Kidney epithelial cell (primary cell): ENCODE results near the gene BRD2. TPM values are rescaled to one million over a fixed set of nuclear protein-coding genes. Genes with fewer than 3 reads are reported as not detected.
A peak's percentile ranks its signal among the peaks of the same experiment; 100 is the strongest.

Experiments
- DNase-seq: peaks from one replicate; pipeline ENCODE4 v3.0.0-alpha.2; 2010; ENCODE audit warnings: low read depth
- H3K27me3 ChIP-seq: 2 replicates; pipeline ENCODE4 v1.6.0; 2011; ENCODE audit warnings: low read length; ENCODE audit not compliant: control insufficient read depth, insufficient read depth
- H3K36me3 ChIP-seq: 2 replicates; pipeline ENCODE4 v1.5.1; 2011; ENCODE audit warnings: low read length; ENCODE audit not compliant: control insufficient read depth, insufficient read depth
- H3K4me3 ChIP-seq: 2 replicates; pipeline ENCODE4 v1.5.1; 2011; ENCODE audit warnings: low read depth, mild to moderate bottlenecking, control low read depth, low read length
- CTCF ChIP-seq: IDR thresholded peaks from 2 replicates; pipeline ENCODE4 v1.5.1; 2011; ENCODE audit warnings: mild to moderate bottlenecking, moderate library complexity, low read length, control low read depth, inconsistent platforms; ENCODE audit not compliant: insufficient read depth, poor library complexity, severe bottlenecking
- total RNA-seq: library from RNA; depleted of rRNA; stranded (reverse); fragments of >200 nt; gene quantifications from 2 replicates; pipeline ENCODE4 v1.2.3, GENCODE V29; 2015

The BRD2 gene
- total RNA-seq, 1 donor from 2014 or later, result 191 TPM

DNA sequence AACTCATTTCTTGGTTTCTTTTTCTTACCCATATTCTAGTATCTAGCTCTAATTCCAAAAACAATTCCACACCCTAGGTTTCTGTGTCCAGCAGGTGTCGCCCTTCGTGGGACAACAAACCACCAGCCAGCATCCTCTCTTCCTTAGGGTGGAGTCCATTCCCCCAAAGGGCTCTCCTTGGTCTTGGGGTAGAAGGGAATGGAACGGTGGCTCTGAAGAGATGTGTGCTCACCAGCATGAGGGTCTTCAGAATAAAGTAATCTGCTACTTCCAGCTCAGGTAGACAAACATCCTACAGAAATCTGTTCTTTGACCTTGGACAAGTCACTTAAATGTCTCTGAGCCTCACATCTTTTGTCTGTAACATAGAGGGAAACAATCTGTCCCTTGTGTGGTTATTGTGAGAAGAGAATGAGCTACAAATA, 34.7 kb upstream of the BRD2 start:
- H3K4me3 ChIP-seq, result no peak overlapping the region
- TF ChIP-seq CTCF, result peak; percentile 83
- H3K36me3 ChIP-seq, result no peaks in the 10 kb centered on the region
- peaks cover 39% of the 10 kb centered on the region for H3K27me3 ChIP-seq
- peak; percentile 31 for DNase-seq

GRCh38 chr6:32935551-32936238, 32.7 kb upstream of the BRD2 start:
- H3K36me3 ChIP-seq, result no peaks in the 10 kb centered on the region
- H3K4me3 ChIP-seq, result no peak overlapping the region
- no peak for DNase-seq
- peaks cover 40% of the 10 kb centered on the region for H3K27me3 ChIP-seq
- no peak for TF ChIP-seq CTCF

- no peaks in the 10 kb centered on the region for H3K36me3 ChIP-seq
- TF ChIP-seq CTCF, result no peak
- H3K27me3 ChIP-seq, result peaks cover 37% of the 10 kb centered on the region
- DNase-seq, result no peak
- H3K4me3 ChIP-seq, result no peak overlapping the region
These were observed 31.9 kb upstream of the BRD2 start for GRCh38 chr6:32936239-32937152.

DNA sequence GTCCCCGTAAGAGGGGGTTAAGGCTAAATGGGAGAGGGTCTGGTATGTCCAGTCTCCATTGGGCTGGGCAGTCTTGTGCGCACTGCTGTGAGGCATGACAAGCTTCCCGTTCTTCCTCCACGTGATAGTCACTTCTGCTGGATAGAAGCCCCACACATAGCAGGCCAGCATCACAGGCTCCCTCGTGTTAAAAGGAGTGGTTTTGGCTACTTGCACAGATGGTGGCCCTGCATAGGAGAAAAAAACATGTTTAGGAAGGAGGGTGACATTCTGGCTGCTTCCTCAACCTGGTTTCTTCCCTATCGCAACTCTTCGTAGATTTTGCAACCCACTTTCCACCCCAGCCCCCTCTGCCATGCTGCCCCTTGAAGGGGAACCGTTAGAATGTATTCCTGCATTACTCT, 31.2 kb upstream of the BRD2 start:
- no peak for TF ChIP-seq CTCF
- H3K27me3 ChIP-seq, result peaks cover 35% of the 10 kb centered on the region

GRCh38 chr6:32938494-32938893, 29.9 kb upstream of the BRD2 start:
- TF ChIP-seq CTCF, result no peak
- H3K36me3 ChIP-seq, result no peaks in the 10 kb centered on the region
- no peak overlapping the region for H3K4me3 ChIP-seq
- peaks cover 32% of the 10 kb centered on the region for H3K27me3 ChIP-seq
- DNase-seq, result no peak

More for the DNA sequence above, 31.2 kb upstream of the BRD2 start:
- no peak for DNase-seq
- Histone ChIP-seq H3K4me3 (no peak overlapping the region), H3K36me3 (no peaks in the 10 kb centered on the region)
